ENCODE data around the gene TBC1D22A. TPM values are rescaled to one million over a fixed set of nuclear protein-coding genes. Genes with fewer than 3 reads are reported as not detected.
A peak's percentile ranks its signal among the peaks of the same experiment; 100 is the strongest.

The TBC1D22A gene
- total RNA-seq, 1 experiment from 2014 or later, result 20.9 TPM

- H2AFZ ChIP-seq (ENCODE audit: low read depth, low read length, poor library complexity, severe bottlenecking), result no peak overlapping the region
- intact Hi-C loops (cut with micrococcal nuclease), result no loop called here
- no peak overlapping the region for H3K27ac ChIP-seq (ENCODE audit: low read depth, low read length)
- H3K9ac ChIP-seq (ENCODE audit: low read length), result no peak overlapping the region
- H3K9me3 ChIP-seq (ENCODE audit: control insufficient read depth in 1 of 2, insufficient read depth in 1 of 2, low read depth in 1 of 2, low read length in 2 of 2), result no peaks in the 10 kb centered on the region
- TF ChIP-seq TCF7L2 (IDR thresholded peaks at IDR 0.05; ENCODE audit: borderline replicate concordance, extremely low read depth, insufficient read depth, insufficient read length), result no peak
- TF ChIP-seq POLR2AphosphoS5 (IDR thresholded peaks at IDR 0.05; ENCODE audit: low read depth, low read length), result no peak
- no peak for TF ChIP-seq SP1 (IDR thresholded peaks at IDR 0.05; ENCODE audit: low read depth)
- no peak for TF ChIP-seq SIN3A (IDR thresholded peaks at IDR 0.05; ENCODE audit: low read depth)
- no peaks in the 10 kb centered on the region for H3K27me3 ChIP-seq (ENCODE audit: insufficient read depth, low read length)
- CTCF ChIA-PET, result no interaction called here
- H4K20me1 ChIP-seq (ENCODE audit: insufficient read depth), result no peaks in the 10 kb centered on the region
- RAD21 ChIA-PET (ENCODE audit: low non-redundant PET in 1 of 2, low total read pairs in 2 of 2, uncharacterized antibody in 2 of 2, unreplicated experiment in 2 of 2), result no interaction called here
- no peak for DNase-seq (ENCODE audit: low read depth, low spot score)
- no peak overlapping the region for H3K4me3 ChIP-seq (replicated peaks in 1 of 2; ENCODE audit: low read depth in 1 of 2, low read length in 2 of 2)
- ATAC-seq, result no peak
- no peaks in the 10 kb centered on the region for H3K79me2 ChIP-seq (ENCODE audit: insufficient read depth, low read length)
- no peaks in the 10 kb centered on the region for H3K36me3 ChIP-seq (ENCODE audit: control insufficient read depth in 1 of 2, insufficient read depth in 2 of 2, low read length in 2 of 2)
- no peaks in the 10 kb centered on the region for H3K9me2 ChIP-seq (ENCODE audit: insufficient read depth)
- H3K4me1 ChIP-seq (ENCODE audit: control insufficient read depth in 1 of 2, insufficient read depth in 2 of 2, low read length in 2 of 2), result peaks cover 0 to 3% of the 10 kb centered on the region in 2 experiments; a peak in 1 of 4 replicates
- no TSS peak for BruUV-seq (replicated peaks)
- H3K4me2 ChIP-seq (ENCODE audit: low read length), result no peak overlapping the region
- POLR2A ChIA-PET, result no interaction called here
Measured at GRCh38 chr22:47042861-47043496, 280.5 kb downstream of the TBC1D22A start.

DNA sequence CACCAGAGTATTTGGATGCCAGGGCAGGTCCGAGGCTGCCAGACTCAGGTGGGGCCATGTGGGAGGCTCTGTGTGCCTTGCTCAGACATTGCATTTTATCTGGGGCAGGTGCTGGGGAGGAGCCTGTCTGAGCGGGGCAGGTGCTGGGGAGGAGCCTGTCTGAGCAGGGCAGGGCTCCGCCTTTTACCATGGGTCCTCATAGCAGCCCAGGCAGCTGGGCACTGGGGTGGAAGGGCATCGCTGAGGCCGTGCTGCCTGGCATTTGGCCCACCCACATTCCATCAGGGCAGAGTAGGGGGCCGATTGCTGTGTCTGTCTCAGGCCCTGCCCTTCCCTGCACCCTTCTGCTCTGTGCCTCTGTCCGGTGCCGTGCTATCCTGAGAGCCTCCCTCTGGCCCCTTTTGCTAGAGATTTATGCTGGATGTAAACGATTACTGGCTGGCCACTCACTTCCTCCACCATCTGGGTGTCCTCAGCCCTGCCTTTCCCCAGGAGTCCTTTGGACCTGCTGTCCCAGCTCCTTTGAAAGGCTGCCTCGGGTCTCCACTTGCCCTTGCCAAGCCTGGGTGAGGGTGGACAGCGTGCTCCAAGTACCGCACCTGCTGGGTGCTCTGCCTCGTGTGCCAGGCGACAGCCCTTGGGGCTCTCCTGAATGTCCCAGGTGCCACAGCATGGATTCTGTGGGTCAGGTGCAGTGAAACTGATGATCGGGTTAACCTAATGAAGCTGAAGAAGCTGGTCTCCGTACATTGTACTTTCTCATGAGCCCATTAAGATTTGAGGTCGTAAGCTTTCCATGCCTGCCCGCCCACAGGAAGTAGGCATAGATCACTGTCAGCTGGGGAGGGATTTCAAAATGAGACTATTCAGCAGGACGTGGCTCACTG lies 281.6 kb downstream of the TBC1D22A start:
- no TSS peak for BruUV-seq (replicated peaks)
- no peak overlapping the region for H3K4me3 ChIP-seq (replicated peaks in 1 of 2; ENCODE audit: low read depth in 1 of 2, low read length in 2 of 2)
- H3K27ac ChIP-seq (ENCODE audit: low read depth, low read length), result no peak overlapping the region
- H3K27me3 ChIP-seq (ENCODE audit: insufficient read depth, low read length), result no peaks in the 10 kb centered on the region
- no peaks in the 10 kb centered on the region for H3K9me3 ChIP-seq (ENCODE audit: control insufficient read depth in 1 of 2, insufficient read depth in 1 of 2, low read depth in 1 of 2, low read length in 2 of 2)
- ATAC-seq, result peak; percentile 100
- no peak for DNase-seq (ENCODE audit: low read depth, low spot score)
- peaks cover 0 to 3% of the 10 kb centered on the region in 2 experiments; a peak in 1 of 4 replicates for H3K4me1 ChIP-seq (ENCODE audit: control insufficient read depth in 1 of 2, insufficient read depth in 2 of 2, low read length in 2 of 2)
- no peaks in the 10 kb centered on the region for H4K20me1 ChIP-seq (ENCODE audit: insufficient read depth)
- H3K9ac ChIP-seq (ENCODE audit: low read length), result no peak overlapping the region
- ChIA-PET POLR2A (no interaction called here), RAD21 (ENCODE audit: low non-redundant PET in 1 of 2, low total read pairs in 2 of 2, uncharacterized antibody in 2 of 2, unreplicated experiment in 2 of 2) (no interaction called here), CTCF (no interaction called here)
- intact Hi-C loops (cut with micrococcal nuclease), result no loop called here
- H3K79me2 ChIP-seq (ENCODE audit: insufficient read depth, low read length), result no peaks in the 10 kb centered on the region
- H2AFZ ChIP-seq (ENCODE audit: low read depth, low read length, poor library complexity, severe bottlenecking), result no peak overlapping the region
- no peaks in the 10 kb centered on the region for H3K36me3 ChIP-seq (ENCODE audit: control insufficient read depth in 1 of 2, insufficient read depth in 2 of 2, low read length in 2 of 2)
- no peaks in the 10 kb centered on the region for H3K9me2 ChIP-seq (ENCODE audit: insufficient read depth)
- no peak overlapping the region for H3K4me2 ChIP-seq (ENCODE audit: low read length)
- no peak for TF ChIP-seq MAX (IDR thresholded peaks at IDR 0.05)
- no peak for TF ChIP-seq REST (IDR thresholded peaks at IDR 0.05; ENCODE audit: low read depth)
- TF ChIP-seq, protein P1, sequence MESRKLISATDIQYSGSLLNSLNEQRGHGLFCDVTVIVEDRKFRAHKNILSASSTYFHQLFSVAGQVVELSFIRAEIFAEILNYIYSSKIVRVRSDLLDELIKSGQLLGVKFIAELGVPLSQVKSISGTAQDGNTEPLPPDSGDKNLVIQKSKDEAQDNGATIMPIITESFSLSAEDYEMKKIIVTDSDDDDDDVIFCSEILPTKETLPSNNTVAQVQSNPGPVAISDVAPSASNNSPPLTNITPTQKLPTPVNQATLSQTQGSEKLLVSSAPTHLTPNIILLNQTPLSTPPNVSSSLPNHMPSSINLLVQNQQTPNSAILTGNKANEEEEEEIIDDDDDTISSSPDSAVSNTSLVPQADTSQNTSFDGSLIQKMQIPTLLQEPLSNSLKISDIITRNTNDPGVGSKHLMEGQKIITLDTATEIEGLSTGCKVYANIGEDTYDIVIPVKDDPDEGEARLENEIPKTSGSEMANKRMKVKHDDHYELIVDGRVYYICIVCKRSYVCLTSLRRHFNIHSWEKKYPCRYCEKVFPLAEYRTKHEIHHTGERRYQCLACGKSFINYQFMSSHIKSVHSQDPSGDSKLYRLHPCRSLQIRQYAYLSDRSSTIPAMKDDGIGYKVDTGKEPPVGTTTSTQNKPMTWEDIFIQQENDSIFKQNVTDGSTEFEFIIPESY (IDR thresholded peaks at IDR 0.05; ENCODE audit: extremely low read depth, insufficient replicate concordance, low read length), result no peak
- no peak for TF ChIP-seq POLR2A (IDR thresholded peaks at IDR 0.05; ENCODE audit: borderline replicate concordance, extremely low read depth, insufficient read depth, insufficient read length)
- no peak for TF ChIP-seq JUND (IDR thresholded peaks at IDR 0.05)
- TF ChIP-seq FOSL1 (IDR thresholded peaks at IDR 0.05; ENCODE audit: low read depth), result no peak
- TF ChIP-seq ATF3 (IDR thresholded peaks at IDR 0.05), result no peak
- no peak for TF ChIP-seq ELF1 (IDR thresholded peaks at IDR 0.05; ENCODE audit: borderline replicate concordance, low read depth)
- TF ChIP-seq ZFX (IDR thresholded peaks at IDR 0.05), result no peak
- TF ChIP-seq CBX3 (IDR thresholded peaks at IDR 0.05; ENCODE audit: low read depth), result no peak
